Activated T-helper 1 cell treated with Interleukin-2 at 50 U/mL for 16 hours (primary cell): ENCODE results near the gene PPM1B.
"Not testable (repeated sequence)": the region's sequence is repeated elsewhere in the genome, so short reads cannot be mapped to it uniquely, and the experiment has no call there.

Experiments used
- DNase-seq: peaks from one replicate; pipeline ENCODE4 v3.0.0-alpha.2; 2020; ENCODE audit warnings: low read depth

PPM1B gene

GRCh38 chr2:44254023-44254422, 85.3 kb downstream of the PPM1B start:
- no peak for DNase-seq

- not testable (repeated sequence) for DNase-seq
Observed at GRCh38 chr2:44255704-44256103, 87.0 kb downstream of the PPM1B start.

GRCh38 chr2:44257802-44258201, 89.1 kb downstream of the PPM1B start:
- not testable (repeated sequence) for DNase-seq

- DNase-seq = no peak
Observed at GRCh38 chr2:44267269-44267795, 98.7 kb downstream of the PPM1B start.

GRCh38 chr2:44267796-44268648, 99.3 kb downstream of the PPM1B start:
- DNase-seq = no peak

- DNase-seq = no peak
Observed at GRCh38 chr2:44269831-44270230, 101.2 kb downstream of the PPM1B start.

GRCh38 chr2:44271296-44271695, 102.6 kb downstream of the PPM1B start:
- DNase-seq = no peak

GRCh38 chr2:44273076-44273475, 104.4 kb downstream of the PPM1B start:
- no peak for DNase-seq

- no peak for DNase-seq
Observed at GRCh38 chr2:44273596-44273995, 104.9 kb downstream of the PPM1B start.

GRCh38 chr2:44275927-44276303, 107.2 kb downstream of the PPM1B start:
- DNase-seq = no peak

GRCh38 chr2:44277541-44277940, 108.9 kb downstream of the PPM1B start:
- DNase-seq = no peak

- no peak for DNase-seq
Observed at GRCh38 chr2:44280869-44281268, 112.2 kb downstream of the PPM1B start.
